ENCODE results near the gene PSTPIP1. TPM values are rescaled to one million over a fixed set of nuclear protein-coding genes. Genes with fewer than 3 reads are reported as not detected.

Gene PSTPIP1
- polyA plus RNA-seq, 3 donors, result 1.1 to 2.4 (median 1.4) TPM

DNA sequence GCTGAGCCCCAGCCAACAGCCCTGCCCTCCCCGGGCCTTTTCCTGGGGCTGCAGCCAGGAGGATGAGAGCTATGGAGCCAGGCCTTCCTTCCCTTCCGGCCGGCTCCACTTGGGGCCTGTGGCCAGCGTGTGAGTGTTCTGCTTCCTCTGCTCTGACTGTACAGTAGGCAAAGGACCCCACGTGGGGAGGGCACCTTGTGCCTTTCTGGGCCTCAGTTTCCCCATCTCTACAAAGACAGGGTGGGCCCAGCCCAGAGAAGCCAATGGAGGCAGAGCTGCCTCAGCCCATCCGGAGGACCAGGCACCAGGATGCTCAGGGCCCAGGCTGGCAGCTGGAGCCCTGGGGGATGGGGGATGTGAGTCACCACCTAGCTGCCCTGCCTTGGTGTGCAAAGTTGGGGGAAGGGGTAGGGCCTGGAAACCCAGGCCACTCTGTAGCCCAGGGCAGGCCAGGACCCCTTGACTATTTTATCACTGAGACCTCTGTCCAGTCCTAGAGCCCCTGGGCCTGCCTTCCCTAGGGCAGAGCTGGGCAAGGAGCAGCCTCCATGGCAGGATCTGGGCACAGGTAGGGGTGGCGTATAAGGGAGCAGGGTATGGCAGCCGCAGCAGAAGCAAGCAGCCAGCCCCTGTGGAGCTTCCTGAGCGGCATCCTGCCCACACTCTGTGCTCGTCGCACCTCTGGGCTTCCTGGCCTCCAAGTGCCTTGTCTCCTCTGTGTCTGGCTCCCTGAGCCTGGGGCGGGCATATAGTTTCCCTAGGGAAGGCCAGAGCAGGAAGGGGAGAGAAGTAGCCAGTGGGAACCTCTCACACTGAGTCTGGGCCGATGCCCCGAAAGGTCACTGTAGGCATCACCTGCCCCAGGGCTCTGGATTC, 1.8 kb downstream of the PSTPIP1 start:
- no peak for DNase-seq

DNA sequence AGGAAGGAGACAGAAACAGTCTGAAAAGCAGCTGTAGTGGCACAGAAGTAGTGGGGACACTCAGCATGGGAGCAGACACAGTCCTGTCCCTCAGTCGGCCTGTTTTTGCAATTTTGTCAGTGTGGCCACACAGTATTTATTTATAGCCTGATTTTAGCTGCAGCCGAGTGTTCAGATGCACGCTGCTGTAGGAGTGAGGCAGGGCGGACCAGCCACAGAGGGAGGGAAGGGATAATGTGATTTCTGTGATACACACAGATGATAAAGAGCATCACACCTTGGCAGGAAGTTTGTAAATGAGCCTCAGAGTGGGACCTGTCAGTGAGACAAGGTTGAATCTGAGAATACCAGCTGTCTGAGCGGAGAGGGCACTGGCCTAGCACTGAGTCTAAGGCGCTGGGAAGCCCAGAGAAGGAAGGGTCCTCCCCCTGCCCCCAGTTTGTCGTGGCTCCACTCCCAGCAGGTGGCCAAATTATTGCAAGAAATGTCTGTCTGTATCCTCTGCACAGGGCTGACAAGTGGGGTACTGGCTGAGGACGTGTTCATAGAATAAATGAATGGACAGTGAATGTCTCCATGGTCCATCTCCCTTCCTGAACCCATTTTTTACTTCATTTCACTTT, 3.8 kb downstream of the PSTPIP1 start:
- no peak for DNase-seq

DNA sequence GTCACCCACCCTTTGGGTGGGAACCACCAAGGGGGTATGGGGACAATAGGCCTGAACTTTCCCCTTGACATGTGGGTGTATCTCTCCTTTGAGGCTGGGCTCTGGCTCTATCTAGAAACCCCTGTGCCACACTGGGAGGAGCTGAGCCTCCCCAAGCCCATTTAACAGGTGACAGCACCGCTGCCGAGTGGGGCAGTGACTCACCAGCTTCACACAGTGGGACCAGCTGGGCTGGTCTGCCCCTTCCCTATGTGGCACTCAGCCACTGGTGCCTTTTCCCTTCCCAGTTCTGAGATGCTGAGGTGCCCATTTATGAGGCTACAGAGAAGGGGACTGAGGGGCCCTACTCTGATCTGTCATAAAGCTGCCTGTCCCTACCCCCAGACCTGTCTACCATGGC, 5.1 kb downstream of the PSTPIP1 start:
- DNase-seq, result no peak

DNA sequence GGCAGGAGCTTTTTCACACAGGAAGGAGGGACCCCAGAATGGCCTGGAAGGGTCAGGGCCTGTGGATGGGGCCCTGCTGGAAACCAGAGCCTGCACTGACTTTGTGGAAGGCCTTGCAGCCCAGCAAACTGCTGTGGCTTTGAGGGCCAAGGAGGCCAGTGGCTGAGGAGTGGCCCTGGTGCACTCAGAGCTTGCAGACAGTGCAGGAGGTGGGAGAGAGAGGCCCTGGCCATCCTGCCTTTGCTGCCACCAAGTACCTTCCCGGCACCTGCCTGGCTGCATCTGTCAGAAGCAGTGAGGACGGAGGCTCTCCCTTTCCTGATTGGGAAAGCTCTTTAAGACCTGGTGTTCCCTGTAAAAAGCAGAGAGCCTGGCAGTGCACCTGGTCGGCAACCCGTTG, 6.4 kb downstream of the PSTPIP1 start:
- DNase-seq, result no peak

DNA sequence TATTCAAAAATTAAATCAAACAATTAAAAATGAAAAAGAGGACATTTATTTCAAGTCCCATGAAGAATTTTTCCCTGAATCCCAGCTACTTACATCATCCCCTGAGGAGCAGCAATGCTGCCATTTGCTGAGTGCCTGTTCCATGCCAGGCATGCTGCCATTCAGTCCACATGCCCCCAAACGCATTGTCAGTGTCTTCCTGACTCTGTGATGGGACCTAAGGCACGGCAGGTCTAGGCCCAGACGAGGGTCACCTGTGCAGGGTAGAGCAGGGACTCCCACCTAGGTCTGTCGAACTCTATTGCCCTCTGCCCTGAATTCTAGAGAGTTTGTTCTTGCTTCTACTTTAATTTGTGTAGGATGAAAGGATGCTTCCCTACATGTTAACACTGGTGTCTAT, 7.0 kb downstream of the PSTPIP1 start:
- DNase-seq, result no peak

DNA sequence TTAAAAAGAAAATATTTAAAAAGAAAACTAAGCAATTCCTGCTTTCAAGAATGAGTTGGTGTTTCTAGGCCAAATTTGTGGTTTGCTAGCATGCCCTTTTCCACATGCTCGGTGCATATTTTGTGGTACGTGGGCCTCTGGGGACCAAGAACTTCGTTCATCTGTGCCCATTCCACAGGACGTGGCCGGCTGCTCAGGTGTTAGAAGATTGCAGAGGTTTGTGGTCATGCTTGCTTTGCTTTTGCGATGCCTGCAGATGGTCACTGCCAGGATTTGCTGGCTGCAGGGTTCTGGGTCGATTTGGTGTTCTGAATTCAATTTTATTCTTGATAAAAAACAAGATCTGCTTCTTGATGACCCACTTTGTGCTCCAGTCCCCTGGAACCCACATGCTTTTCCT, 7.5 kb downstream of the PSTPIP1 start:
- no peak for DNase-seq

DNA sequence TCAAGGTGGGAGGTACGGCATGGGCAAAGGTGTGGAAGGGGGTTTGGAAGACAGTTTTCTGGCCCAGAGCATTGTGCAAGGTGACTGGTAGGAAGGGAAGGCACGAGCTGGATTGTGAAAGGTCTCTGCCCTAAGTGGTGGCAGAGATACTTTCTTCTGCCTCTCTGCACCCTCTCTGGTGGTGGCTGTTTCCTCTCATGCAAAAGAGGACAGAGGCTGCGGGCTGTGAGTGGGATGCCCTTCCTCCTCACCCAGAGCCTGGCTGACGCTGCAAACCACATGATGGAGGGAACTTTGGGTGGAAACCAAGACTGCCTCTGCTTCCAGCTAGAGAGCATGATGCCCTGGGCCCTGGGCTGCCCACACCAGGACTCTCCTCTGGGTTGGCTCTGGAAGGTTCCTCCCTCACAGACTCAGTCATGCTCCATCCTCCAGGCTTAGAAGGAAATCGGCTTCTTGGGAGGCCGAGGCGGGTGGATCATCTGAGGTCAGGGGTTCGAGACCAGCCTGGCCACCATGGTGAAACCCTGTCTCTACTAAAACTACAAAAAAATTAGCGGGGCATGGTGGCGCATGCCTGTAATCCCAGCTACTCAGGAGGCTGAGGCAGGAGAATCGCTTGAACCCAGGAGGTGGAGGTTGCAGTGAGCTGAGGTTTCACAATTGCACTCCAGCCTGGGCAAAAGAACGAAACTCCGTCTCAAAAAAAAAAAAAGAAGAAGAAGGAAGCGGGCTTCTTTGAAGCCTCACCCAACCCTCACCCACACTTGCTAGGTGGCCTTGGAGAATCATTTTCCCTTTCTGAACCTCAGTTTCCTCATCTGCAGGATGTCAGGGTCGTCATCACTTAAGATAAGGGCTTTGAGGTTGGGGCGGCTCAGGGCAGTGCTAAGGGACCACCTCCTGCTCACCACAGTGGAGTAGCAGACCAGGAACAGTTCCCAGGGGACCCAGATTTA, 8.3 kb downstream of the PSTPIP1 start:
- DNase-seq, result no peak

DNA sequence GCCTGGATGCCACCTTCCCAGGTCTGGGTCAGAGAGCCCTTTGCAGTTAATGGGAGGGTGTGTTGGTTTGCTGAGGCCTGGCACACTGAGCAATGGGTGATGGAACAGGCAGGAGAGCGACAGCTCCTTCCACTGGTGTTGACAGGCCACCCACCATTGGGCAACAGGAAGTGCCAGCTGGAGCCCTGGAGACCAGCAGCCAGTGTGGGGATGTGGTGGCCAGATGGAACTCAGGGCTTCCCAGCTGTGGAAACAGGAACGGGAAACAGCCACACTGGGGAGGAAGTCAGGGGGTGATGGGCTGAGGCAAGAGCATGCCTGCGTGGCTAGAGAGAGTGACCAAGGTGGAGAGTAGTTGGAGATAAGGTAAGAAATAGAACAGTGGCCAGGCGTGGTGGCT, 9.3 kb downstream of the PSTPIP1 start:
- DNase-seq, result no peak

DNA sequence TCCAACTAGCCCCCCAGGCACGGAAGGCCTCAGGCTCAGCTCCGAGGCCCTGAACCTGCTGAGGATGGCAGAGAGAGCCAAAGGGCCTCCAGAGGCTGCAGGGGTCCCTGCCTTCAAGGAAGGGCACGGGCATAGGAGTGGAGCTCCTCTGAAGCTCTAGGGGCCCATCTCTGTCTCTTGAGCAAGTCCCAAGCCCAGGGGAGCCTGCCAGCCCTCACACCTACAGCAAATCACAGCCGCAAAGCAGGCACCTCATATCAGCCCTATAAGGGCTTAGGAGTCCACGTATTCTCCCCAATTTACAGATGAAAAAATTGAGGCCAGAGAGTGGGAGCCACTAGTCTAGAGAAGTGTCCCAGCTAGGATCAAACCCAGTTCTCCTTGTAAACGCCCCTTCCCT, 14.2 kb downstream of the PSTPIP1 start:
- DNase-seq, result no peak

DNA sequence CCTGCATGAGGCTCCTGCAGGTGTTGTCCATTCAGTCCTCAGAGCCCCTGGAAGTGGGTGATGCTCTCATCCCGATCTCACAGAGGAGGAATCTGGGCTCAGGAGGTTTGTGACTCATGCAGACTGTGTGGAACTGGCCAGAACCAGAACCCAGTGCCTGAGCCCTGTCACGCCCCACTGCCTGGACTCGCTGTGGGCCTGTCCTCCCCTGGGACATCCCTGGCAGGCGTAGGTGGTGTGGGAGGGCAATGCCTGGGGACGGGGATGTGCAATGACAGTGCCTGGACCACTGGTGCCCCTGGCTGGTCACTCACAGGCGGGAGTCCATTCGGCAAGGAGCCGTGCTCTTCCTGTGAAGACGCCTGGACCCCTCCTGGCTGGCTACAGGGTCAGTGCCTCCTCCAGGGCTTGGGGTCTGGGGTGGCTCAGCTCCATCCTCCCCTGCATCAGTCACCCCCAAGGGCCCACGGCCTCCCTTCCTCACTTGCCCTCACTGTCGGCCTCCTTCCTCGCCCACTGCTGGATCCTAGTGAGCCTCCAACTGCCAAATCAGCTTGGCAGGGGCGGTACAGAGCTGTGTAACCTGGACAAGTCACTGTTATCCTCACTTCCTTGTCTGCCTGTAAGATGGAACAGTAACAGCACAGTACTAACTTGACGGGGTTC, 14.9 kb downstream of the PSTPIP1 start:
- no peak for DNase-seq

DNA sequence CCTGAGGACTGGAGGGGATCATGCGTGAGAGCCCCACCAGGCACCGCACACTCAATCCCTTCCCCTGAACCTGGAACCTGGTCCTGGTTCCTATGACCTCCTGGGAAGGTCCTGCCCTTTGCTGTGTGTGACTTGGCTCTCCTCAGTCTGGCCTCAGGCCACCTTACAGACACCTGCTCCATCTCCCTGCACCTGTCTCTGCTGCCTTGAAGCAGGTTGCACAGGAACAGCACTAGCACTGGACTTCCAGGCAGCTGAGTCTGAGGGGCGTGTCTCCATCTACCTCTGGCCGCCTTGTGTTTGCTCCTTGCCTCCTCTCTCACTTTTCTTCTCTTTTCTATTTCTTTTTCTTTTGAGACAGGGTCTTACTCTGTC, 15.4 kb downstream of the PSTPIP1 start:
- no peak for DNase-seq

DNA sequence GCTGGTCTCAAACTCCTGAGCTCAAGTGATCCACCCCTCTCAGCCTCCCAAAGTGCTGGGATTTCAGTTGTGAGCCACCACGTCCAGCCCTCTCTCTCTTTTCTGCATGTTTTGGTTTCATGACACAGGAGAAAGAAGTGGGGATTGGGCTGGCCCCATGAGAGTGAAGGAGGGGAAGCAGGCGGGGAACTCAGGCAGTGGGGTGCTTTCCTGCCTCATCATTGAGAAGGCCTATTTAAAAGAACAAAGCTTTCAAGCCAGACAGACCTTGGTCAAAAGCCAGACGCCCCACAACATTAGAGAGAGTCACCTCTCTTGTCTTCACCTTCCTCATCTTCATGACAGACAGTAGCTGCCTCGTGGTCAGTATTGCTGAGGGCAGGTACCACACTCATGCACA, 15.9 kb downstream of the PSTPIP1 start:
- no peak for DNase-seq

DNA sequence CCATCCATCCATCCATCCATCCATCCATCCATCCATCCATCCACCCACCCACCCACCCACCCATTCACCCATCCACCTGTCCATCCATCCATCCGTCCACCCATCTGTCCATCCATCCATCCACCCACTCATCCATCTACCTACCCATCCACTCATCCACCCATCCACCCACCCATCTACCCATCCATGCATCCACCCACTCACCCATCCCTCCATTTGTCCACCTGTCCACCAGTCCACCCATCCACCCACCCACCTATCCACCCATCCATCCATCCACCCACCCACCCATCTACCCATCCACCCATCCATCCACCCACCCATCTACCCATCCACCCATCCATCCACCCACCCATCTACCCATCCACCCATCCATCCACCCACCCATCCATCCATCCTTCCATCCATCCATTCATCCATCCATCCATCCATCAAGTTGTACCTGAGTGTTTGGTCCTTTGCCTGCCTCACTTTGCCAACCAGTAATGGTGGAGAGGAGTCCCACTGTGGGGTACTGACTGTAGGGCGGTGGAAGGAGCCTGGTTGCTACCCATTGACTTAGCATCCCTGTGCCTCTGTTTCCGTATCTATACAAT, 17.3 kb downstream of the PSTPIP1 start:
- no peak for DNase-seq

DNA sequence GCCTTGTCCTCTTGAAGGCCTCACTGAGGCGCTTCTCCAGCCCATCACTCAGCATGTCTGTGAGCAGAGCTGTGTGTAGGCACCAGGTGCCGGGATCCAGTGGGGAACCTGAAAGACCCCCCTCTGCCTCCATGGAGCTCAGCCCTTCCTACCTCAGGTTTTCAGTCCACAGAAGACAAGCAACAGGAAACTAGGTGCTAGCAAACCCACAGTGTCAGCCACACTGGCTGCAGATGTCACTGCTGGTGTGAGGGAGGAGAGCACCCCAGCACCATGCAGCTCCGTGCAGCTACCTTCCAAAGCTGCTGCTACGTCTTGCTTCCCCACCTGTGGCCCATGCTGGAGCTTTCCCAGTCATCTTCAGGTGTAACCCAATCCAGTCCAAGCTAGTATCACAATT, 17.9 kb downstream of the PSTPIP1 start:
- no peak for DNase-seq

DNA sequence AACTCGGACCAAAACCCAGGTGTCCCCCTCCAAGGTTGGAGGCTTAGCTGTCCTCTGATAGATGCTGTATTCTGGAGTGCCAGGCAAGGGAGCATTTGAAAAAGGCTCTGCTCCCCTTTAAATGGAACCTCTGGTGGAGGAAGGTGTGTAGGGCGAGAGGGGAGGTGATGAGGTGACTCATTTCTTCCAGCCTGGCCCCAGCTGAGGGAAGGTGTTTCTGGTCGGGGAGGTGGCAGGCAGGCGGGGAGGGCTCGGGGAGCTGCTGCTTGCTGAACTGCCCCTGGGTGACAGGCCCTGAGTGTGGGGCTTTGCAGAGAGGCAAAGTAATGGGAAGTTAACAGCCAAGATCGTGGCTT, 18.8 kb downstream of the PSTPIP1 start:
- DNase-seq, result no peak

DNA sequence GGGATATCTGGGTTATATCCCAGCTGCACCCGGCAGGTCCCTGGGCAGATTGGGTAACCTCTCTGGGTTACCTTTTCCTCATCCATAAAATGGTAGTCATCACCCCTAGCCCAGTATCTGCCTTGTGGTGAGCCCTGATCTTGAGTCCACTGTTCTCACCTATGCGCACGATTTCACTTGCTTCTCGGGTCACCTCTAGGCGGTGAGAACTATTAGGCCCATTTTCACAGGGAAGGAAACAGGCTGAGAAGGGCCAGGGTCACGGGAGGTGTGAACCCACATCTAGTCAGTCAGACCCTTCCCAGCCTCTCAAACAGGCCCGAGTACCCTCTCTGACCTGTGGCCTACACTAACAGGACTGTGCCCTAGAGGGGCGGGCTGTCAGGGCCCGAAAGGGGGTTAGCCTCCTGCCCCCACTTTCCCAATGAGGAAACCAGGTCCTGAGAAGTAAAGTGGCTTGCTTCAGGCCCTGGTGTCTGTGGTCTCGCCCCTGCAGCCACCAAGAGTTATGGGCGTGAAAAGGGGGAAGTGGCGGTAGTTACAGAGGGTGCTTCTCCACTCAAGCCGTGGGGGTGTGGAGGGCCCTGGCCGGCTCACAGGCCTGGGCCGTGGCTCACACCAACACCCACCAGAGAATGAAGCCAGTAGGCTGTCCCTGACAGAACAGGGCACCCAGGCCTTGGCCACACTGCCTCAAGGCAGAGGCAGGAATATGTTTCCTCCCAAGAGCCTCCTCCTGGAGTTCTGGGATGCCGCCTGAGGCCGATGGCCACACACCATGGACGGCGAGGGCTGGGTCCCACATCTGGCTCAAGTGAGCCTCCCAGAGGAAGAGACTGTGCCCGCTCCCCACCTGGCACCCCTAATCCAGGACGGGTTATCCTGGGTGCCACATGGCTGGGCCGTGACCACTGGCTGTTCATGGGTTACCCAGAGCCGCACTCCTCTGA, 19.5 kb downstream of the PSTPIP1 start:
- no peak for DNase-seq

DNA sequence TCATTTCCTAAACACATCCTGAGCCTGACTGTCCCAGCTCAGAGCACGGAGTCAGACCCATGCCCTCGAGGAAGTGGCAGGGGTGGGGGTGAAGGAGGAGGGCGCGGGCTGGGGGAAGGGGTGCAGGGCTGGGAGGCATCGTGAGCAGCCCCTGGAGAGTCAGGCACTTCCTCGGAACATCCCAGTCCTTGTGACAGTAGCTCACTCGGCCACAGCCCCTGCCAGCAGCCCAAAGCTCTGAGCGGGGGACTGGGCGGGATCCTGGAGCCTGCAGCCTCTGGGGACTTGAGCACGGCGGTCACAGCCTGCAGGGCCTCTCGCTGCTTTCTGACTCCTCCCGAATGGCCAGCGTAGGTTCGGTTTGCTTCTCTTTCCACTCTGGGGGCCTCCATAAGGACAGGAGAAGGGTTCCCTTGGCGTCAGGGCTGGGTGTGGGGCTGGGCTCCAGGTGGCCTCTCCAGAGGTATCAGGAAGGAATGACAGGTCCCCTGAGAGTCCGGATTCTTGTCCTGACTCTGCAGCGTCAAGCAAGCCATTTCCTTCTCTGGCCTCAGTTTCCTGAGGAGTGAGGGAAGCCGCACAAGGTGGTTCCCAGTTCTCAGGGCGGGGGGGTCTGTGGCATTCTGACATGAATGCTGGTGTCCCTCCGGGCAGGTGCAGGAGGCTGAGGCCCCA, 20.9 kb downstream of the PSTPIP1 start:
- DNase-seq, result no peak

DNA sequence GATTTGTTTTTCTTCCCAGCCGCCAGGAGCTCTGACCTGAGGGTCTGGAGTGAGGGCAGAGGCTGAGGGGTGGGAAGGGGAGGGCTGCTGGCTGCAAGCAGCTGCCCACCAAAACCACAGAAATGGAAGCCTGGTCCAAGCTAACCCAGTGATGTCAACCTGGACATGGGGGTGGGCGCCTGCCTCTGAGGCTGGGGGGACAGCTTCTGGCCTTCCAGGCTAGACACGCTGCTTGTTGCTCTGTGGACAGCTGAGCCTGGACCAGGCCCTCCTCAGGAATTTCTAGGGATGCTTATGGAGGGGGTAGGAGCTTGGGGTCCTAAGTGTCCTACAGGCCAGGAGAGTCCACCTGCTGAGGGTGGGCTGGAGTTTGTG, 21.4 kb downstream of the PSTPIP1 start:
- no peak for DNase-seq

DNA sequence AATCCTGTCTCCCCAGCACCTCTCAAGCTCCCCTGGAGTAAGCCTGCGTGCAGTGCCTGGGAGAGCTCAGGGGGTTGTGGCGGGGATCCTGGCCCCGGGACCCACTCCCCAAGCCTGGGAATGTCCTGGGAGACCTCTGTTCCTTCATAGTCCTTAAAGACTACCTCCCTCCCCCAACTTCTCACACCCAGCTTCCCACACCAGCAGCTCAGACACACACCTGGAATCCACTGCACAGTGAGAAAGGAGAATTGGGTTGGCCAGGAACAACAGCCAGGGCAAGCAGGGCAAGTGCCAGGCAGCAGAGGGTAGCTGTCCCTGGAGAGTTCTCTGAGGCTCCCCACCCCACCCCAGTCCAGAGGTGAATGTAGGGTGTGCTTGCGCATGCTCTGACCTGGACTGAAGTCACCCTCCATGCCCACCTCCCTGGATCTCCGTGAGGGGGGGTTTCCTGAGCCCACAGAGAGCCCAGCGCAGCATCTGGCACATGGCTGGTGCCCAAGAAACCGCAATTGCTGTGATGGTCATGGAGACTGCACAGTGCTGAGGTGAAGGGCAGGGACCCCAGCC, 22.2 kb downstream of the PSTPIP1 start:
- no peak for DNase-seq

All from renal pelvis (tissue), 4 donors.